Measurements from ENCODE around the gene DLEC1. TPM values are rescaled to one million over a fixed set of nuclear protein-coding genes. Genes with fewer than 3 reads are reported as not detected.
A peak's percentile ranks its signal among the peaks of the same experiment; 100 is the strongest.

DLEC1 gene
- total RNA-seq, 1 experiment from 2014 or later: 0.81 TPM

DNA sequence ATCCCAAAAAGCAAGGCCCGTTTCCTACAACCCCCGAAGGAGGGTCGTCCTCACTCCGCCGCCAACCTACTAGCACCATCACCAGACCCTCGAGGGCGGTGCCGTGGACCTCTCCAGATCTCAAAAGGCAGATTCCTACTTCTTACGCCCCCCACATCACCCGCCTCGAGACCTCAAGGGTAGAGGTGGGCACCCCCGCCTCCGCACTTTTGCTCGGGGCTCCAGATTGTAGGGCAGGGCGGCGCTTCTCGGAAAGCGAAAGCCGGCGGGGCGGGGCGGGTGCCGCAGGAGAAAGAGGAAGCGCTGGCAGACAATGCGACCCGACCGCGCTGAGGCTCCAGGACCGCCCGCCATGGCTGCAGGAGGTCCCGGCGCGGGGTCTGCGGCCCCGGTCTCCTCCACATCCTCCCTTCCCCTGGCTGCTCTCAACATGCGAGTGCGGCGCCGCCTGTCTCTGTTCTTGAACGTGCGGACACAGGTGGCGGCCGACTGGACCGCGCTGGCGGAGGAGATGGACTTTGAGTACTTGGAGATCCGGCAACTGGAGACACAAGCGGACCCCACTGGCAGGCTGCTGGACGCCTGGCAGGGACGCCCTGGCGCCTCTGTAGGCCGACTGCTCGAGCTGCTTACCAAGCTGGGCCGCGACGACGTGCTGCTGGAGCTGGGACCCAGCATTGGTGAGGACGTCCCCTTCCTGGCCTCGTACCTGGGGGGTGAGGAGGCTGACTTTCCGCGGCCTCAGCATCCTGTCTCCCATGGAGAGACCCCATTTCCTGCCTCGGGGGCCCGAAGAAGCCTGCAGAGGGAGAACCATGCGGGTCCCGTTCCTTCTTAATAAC is 99.6 kb downstream of the DLEC1 start, which contains the start of gene MYD88 (continued):
- TF ChIP-seq PRDM15 (CRISPR knock-in tag; IDR thresholded peaks at IDR 0.05) (no peak), GTF2I (CRISPR knock-in tag; conservative IDR thresholded peaks at IDR 0.05) (no peak), TEAD1 (CRISPR knock-in tag; IDR thresholded peaks at IDR 0.05) (no peak), SMAD3 (CRISPR knock-in tag; IDR thresholded peaks at IDR 0.05; ENCODE audit: borderline replicate concordance) (no peak), FOXP1 (CRISPR knock-in tag; IDR thresholded peaks at IDR 0.05; ENCODE audit: borderline replicate concordance) (peak; percentile 83; the same call in 1 of the 2 replicates), ZNF532 (CRISPR knock-in tag; IDR thresholded peaks at IDR 0.05; ENCODE audit: borderline replicate concordance) (no peak), ESRRA (CRISPR knock-in tag; IDR thresholded peaks at IDR 0.05; ENCODE audit: borderline replicate concordance) (no peak), MXD4 (CRISPR knock-in tag; IDR thresholded peaks at IDR 0.05; ENCODE audit: borderline replicate concordance) (no peak), ZBTB43 (CRISPR knock-in tag; IDR thresholded peaks at IDR 0.05) (peak; percentile 83), FOXK1 (CRISPR knock-in tag; IDR thresholded peaks at IDR 0.05) (no peak), NFATC4 (CRISPR knock-in tag; IDR thresholded peaks at IDR 0.05) (no peak), GRHL2 (CRISPR knock-in tag; IDR thresholded peaks at IDR 0.05; ENCODE audit: insufficient replicate concordance, severe bottlenecking) (no peak), SP1 (CRISPR knock-in tag; conservative IDR thresholded peaks at IDR 0.05) (peak; percentile 61), ZNF396 (CRISPR knock-in tag; IDR thresholded peaks at IDR 0.05; ENCODE audit: borderline replicate concordance) (no peak), MAX (CRISPR knock-in tag; IDR thresholded peaks at IDR 0.05) (peak; percentile 78), ETV6 (CRISPR knock-in tag; IDR thresholded peaks at IDR 0.05) (no peak), NFE2L1 (CRISPR knock-in tag; IDR thresholded peaks at IDR 0.05) (peak; percentile 60; the same call in 1 of the 2 replicates), PREB (CRISPR knock-in tag; IDR thresholded peaks at IDR 0.05; ENCODE audit: borderline replicate concordance) (no peak), CREB1 (CRISPR knock-in tag; IDR thresholded peaks at IDR 0.05) (no peak), SOX15 (CRISPR knock-in tag; IDR thresholded peaks at IDR 0.05) (no peak), NR2C2 (CRISPR knock-in tag; IDR thresholded peaks at IDR 0.05) (no peak)
- TF ChIP-seq, protein P1, sequence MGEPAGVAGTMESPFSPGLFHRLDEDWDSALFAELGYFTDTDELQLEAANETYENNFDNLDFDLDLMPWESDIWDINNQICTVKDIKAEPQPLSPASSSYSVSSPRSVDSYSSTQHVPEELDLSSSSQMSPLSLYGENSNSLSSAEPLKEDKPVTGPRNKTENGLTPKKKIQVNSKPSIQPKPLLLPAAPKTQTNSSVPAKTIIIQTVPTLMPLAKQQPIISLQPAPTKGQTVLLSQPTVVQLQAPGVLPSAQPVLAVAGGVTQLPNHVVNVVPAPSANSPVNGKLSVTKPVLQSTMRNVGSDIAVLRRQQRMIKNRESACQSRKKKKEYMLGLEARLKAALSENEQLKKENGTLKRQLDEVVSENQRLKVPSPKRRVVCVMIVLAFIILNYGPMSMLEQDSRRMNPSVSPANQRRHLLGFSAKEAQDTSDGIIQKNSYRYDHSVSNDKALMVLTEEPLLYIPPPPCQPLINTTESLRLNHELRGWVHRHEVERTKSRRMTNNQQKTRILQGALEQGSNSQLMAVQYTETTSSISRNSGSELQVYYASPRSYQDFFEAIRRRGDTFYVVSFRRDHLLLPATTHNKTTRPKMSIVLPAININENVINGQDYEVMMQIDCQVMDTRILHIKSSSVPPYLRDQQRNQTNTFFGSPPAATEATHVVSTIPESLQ (CRISPR knock-in tag; IDR thresholded peaks at IDR 0.05): no peak
- TF ChIP-seq, protein P2, sequence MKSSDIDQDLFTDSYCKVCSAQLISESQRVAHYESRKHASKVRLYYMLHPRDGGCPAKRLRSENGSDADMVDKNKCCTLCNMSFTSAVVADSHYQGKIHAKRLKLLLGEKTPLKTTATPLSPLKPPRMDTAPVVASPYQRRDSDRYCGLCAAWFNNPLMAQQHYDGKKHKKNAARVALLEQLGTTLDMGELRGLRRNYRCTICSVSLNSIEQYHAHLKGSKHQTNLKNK (CRISPR knock-in tag; IDR thresholded peaks at IDR 0.05): no peak
- TF ChIP-seq, protein P3, sequence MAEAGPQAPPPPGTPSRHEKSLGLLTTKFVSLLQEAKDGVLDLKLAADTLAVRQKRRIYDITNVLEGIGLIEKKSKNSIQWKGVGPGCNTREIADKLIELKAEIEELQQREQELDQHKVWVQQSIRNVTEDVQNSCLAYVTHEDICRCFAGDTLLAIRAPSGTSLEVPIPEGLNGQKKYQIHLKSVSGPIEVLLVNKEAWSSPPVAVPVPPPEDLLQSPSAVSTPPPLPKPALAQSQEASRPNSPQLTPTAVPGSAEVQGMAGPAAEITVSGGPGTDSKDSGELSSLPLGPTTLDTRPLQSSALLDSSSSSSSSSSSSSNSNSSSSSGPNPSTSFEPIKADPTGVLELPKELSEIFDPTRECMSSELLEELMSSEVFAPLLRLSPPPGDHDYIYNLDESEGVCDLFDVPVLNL (CRISPR knock-in tag; IDR thresholded peaks at IDR 0.05; ENCODE audit: borderline replicate concordance, low read depth): no peak

Data from WTC11 (cell line).